ENCODE results near the gene ABCC1. TPM values are rescaled to one million over a fixed set of nuclear protein-coding genes. Genes with fewer than 3 reads are reported as not detected.
A peak's percentile ranks its signal among the peaks of the same experiment; 100 is the strongest.

ABCC1 gene
- total RNA-seq, 1 experiment from 2014 or later, result 61.9 TPM

- CTCF ChIA-PET, result no interaction called here
- H3K4me3 Mint-ChIP-seq, result no peak overlapping the region
- no peak for DNase-seq (ENCODE audit: low spot score)
These were observed 200.9 kb downstream of the ABCC1 start for GRCh38 chr16:16150117-16150877.

GRCh38 chr16:16150878-16151152, 201.4 kb downstream of the ABCC1 start:
- H3K9me3 Mint-ChIP-seq, result 0 out of 2 replicates have a peak, but pooled peaks cover 7% of the 10 kb centered on the region
- H3K27ac Mint-ChIP-seq, result no peak overlapping the region
- no peak overlapping the region for H3K4me3 Mint-ChIP-seq
- H3K4me1 Mint-ChIP-seq, result peaks cover 3% of the 10 kb centered on the region; the same call in 1 of the 2 replicates
- no peak for DNase-seq (ENCODE audit: low spot score)
- no peak for ATAC-seq
- no peaks in the 10 kb centered on the region for H3K36me3 Mint-ChIP-seq
- no peaks in the 10 kb centered on the region; the same call in 1 of the 2 replicates for H3K27me3 Mint-ChIP-seq (ENCODE audit: low read depth)
- POLR2A ChIA-PET, result interaction anchor here (0.6 kb wide), 1 partner anchor 935 kb away, joined by 3 read pairs; no protein-coding TSS in a partner anchor
- CTCF ChIA-PET, result interaction anchor here (0.6 kb wide), 1 partner anchor 115 kb away, joined by 3 read pairs; no protein-coding TSS in a partner anchor
- no peak for TF ChIP-seq PREB (CRISPR knock-in tag; IDR thresholded peaks at IDR 0.05; ENCODE audit: borderline replicate concordance)
- TF ChIP-seq MXD4 (CRISPR knock-in tag; IDR thresholded peaks at IDR 0.05; ENCODE audit: borderline replicate concordance), result no peak
- TF ChIP-seq OVOL2 (CRISPR knock-in tag; IDR thresholded peaks at IDR 0.05; ENCODE audit: borderline replicate concordance), result no peak
- no peak for TF ChIP-seq KAT7 (CRISPR knock-in tag; IDR thresholded peaks at IDR 0.05; ENCODE audit: borderline replicate concordance)
- TF ChIP-seq ATF3 (CRISPR knock-in tag; conservative IDR thresholded peaks at IDR 0.05), result no peak
- TF ChIP-seq NR2C2 (CRISPR knock-in tag; IDR thresholded peaks at IDR 0.05), result no peak
- TF ChIP-seq ATF2 (CRISPR knock-in tag; IDR thresholded peaks at IDR 0.05; ENCODE audit: borderline replicate concordance, low read depth), result no peak

More at GRCh38 chr16:16150117-16150877, 200.9 kb downstream of the ABCC1 start:
- Mint-ChIP-seq H3K27ac (0 out of 2 replicates have a peak overlapping the region, but pooled peaks have one; percentile 23), H3K9me3 (0 out of 2 replicates have a peak, but pooled peaks cover 3% of the 10 kb centered on the region), H3K4me1 (peaks cover 3% of the 10 kb centered on the region; the same call in 1 of the 2 replicates), H3K27me3 (ENCODE audit: low read depth) (no peaks in the 10 kb centered on the region; the same call in 1 of the 2 replicates), H3K36me3 (no peaks in the 10 kb centered on the region)
- TF ChIP-seq HMGXB4 (CRISPR knock-in tag; IDR thresholded peaks at IDR 0.05) (no peak), HMGA2 (CRISPR knock-in tag; IDR thresholded peaks at IDR 0.05) (no peak), IRF2 (CRISPR knock-in tag; IDR thresholded peaks at IDR 0.05; ENCODE audit: borderline replicate concordance, low read depth) (no peak), CBFB (CRISPR knock-in tag; IDR thresholded peaks at IDR 0.05; ENCODE audit: low read depth) (no peak), ATF1 (CRISPR knock-in tag; IDR thresholded peaks at IDR 0.05) (no peak), ZNF512 (CRISPR knock-in tag; IDR thresholded peaks at IDR 0.05; ENCODE audit: borderline replicate concordance) (no peak), SP1 (CRISPR knock-in tag; conservative IDR thresholded peaks at IDR 0.05) (no peak), MLX (CRISPR knock-in tag; IDR thresholded peaks at IDR 0.05) (no peak), ATF2 (CRISPR knock-in tag; IDR thresholded peaks at IDR 0.05; ENCODE audit: borderline replicate concordance, low read depth) (no peak), GABPB1 (CRISPR knock-in tag; IDR thresholded peaks at IDR 0.05) (no peak), FOXP1 (CRISPR knock-in tag; IDR thresholded peaks at IDR 0.05; ENCODE audit: borderline replicate concordance) (no peak), EMX1 (CRISPR knock-in tag; IDR thresholded peaks at IDR 0.05) (no peak), NFATC4 (CRISPR knock-in tag; IDR thresholded peaks at IDR 0.05) (no peak), TEAD1 (CRISPR knock-in tag; IDR thresholded peaks at IDR 0.05) (no peak), E2F1 (CRISPR knock-in tag; IDR thresholded peaks at IDR 0.05) (no peak)
- POLR2A ChIA-PET, result no interaction called here
- peak; percentile 50 for ATAC-seq

Data from WTC11 (cell line).